Activated CD4-positive, alpha-beta T cell treated with anti-CD3 and anti-CD28 coated beads, Interleukin-2, amount 10 ng/mL, durations not matched to agents 7 days and 5 days (primary cell): ENCODE data around the gene CAMSAP1. TPM values are rescaled to one million over a fixed set of nuclear protein-coding genes. Genes with fewer than 3 reads are reported as not detected.

Source experiments
- CTCF ChIA-PET: fragments of 350-600 bp; sonication (Branson Sonifier 250); formaldehyde crosslinking; loops from one replicate; lab custom pipeline; 2021; ENCODE audit warnings: antibody characterized with exemption; lab: Charles Lee
- POLR2A ChIA-PET: fragments of 350-600 bp; sonication (Branson Sonifier 250); formaldehyde crosslinking; loops from one replicate; lab custom pipeline; 2021; ENCODE audit warnings: antibody characterized with exemption; lab: Charles Lee
- DNase-seq: peaks from one replicate; pipeline ENCODE4 v3.0.0-alpha.2; 2020
- H3K27ac Mint-ChIP-seq: one replicate; pipeline ENCODE4 v1.8.0; 2021; ENCODE audit warnings: mild to moderate bottlenecking, moderate library complexity, mixed read lengths
- H3K27me3 Mint-ChIP-seq: one replicate; pipeline ENCODE4 v1.8.0; 2021; ENCODE audit warnings: mixed read lengths
- H3K36me3 Mint-ChIP-seq: one replicate; pipeline ENCODE4 v1.8.0; 2021; ENCODE audit warnings: low read depth, mixed read lengths
- H3K4me1 Mint-ChIP-seq: one replicate; pipeline ENCODE4 v1.8.0; 2021; ENCODE audit warnings: mixed read lengths
- H3K4me3 Mint-ChIP-seq: one replicate; pipeline ENCODE4 v1.8.0; 2021; ENCODE audit warnings: mild to moderate bottlenecking, moderate library complexity, mixed read lengths
- H3K9me3 Mint-ChIP-seq: one replicate; pipeline ENCODE4 v1.8.0; 2021; ENCODE audit warnings: mixed read lengths
- total RNA-seq, 2 experiments: library from RNA; stranded (reverse); gene quantifications; one replicate each; pipeline ENCODE4 v1.2.3, GENCODE V29; 2021

Gene CAMSAP1
- total RNA-seq, 2 experiments from 2014 or later: 20.4 to 22.7 TPM

- peaks cover 12% of the 10 kb centered on the region for H3K9me3 Mint-ChIP-seq
- H3K27ac Mint-ChIP-seq: no peak overlapping the region
- H3K27me3 Mint-ChIP-seq: no peaks in the 10 kb centered on the region
- no peak overlapping the region for H3K4me3 Mint-ChIP-seq
- ChIA-PET CTCF (no interaction called here), POLR2A (no interaction called here)
- H3K4me1 Mint-ChIP-seq: no peaks in the 10 kb centered on the region
- no peaks in the 10 kb centered on the region for H3K36me3 Mint-ChIP-seq
- no peak for DNase-seq
Observed at GRCh38 chr9:135764731-135765130, 142.6 kb downstream of the CAMSAP1 start.

DNA sequence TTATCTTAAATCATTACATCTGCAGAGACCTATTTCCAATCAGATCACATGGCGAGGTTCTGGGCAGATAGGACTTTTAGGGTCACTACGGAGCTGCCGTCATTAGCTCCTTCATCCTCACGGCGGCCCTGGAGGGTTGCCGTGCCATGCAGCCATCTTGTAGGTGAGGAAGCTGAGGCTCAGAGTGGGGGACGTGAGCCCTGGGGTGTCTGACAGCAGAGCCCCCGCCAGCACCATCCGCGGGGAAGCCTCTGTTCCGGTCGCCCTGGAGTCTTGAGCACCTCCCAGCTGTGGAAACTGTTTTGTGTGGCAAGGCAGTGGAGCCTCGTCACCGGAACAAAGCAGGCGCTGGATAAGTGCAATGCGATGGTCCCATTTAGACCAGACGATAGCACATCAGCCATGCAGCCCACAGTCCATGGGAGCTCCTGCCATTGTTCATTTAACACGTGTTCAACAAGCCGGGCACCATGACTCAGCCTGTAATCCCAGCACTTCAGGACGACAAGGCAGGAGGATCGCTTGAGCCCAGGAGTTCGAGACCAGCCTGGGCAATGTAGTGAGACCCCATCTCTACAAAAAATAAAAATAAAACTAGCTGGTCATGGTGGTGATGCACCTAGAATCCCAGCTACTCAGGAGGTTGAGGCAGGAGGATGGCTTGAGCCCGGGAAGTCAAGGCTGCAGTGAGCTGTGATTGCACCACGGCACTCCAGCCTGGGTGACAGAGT lies 143.5 kb downstream of the CAMSAP1 start:
- H3K27ac Mint-ChIP-seq: no peak overlapping the region
- ChIA-PET CTCF (interaction anchor here (0.5 kb wide), 1 partner anchor 135 kb away, joined by 3 read pairs; no protein-coding TSS in a partner anchor), POLR2A (no interaction called here)
- no peaks in the 10 kb centered on the region for H3K36me3 Mint-ChIP-seq
- H3K4me3 Mint-ChIP-seq: no peak overlapping the region
- no peaks in the 10 kb centered on the region for H3K27me3 Mint-ChIP-seq
- H3K9me3 Mint-ChIP-seq: peaks cover 12% of the 10 kb centered on the region
- DNase-seq: no peak
- H3K4me1 Mint-ChIP-seq: no peaks in the 10 kb centered on the region

GRCh38 chr9:135762921-135763320 lies 144.4 kb downstream of the CAMSAP1 start:
- Mint-ChIP-seq H3K4me1 (no peaks in the 10 kb centered on the region), H3K36me3 (no peaks in the 10 kb centered on the region), H3K9me3 (peaks cover 12% of the 10 kb centered on the region), H3K27me3 (no peaks in the 10 kb centered on the region), H3K27ac (no peak overlapping the region), H3K4me3 (no peak overlapping the region)
- DNase-seq: no peak
- ChIA-PET POLR2A (no interaction called here), CTCF (no interaction called here)

DNA sequence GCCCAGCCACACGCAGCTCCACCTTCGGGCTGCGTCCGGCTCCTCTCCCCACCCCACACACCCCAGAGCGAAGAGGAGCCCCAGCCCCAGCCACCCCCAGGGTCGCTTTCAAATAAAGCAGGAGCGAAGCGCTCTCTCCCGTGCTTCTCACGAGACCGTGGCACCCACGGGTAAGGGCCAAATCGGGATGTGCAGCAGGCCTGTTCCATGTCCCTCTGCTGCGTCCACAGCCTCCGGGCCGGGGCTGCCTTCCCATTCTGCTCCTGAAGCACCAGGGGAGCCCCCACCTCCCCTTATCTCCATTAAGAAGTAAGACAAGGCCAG lies 145.5 kb downstream of the CAMSAP1 start:
- H3K9me3 Mint-ChIP-seq: peaks cover 12% of the 10 kb centered on the region
- H3K36me3 Mint-ChIP-seq: no peaks in the 10 kb centered on the region
- ChIA-PET CTCF (no interaction called here), POLR2A (no interaction called here)
- no peaks in the 10 kb centered on the region for H3K4me1 Mint-ChIP-seq
- DNase-seq: no peak
- H3K4me3 Mint-ChIP-seq: no peak overlapping the region
- no peaks in the 10 kb centered on the region for H3K27me3 Mint-ChIP-seq
- H3K27ac Mint-ChIP-seq: no peak overlapping the region

DNA sequence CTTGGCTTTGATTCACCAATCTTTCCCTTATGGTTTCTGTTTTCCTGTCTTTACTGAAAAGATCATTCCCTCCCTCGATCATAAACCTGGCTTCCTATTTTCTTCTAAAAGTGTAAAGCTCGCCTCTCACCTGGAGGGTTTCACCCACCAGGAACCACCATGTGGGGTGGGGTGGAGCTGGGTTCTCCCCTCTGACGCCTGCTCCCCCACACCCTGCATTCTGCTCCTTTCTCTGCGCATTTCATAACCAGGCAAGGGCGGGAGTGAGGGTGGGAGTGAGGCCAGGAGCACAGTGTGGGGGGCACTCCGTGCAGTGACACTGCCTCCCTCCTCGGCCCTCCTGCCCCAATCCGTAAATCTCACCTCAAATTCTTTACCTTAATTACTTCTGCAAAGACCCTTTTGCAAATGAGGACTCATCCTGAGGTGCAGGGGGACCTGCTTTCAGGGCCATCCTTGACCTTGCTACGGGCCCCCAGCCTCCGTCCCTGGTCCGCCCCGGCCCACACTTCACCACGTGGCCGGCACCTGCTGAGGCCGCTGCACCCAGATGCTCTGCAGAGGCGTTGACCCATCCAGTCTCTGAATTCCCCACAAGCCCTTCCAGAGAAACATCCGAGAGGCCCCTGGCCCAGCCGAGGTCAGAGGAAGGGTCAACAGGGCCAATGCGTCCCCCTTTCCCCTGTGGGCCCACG lies 146.0 kb downstream of the CAMSAP1 start:
- Mint-ChIP-seq H3K27me3 (no peaks in the 10 kb centered on the region), H3K9me3 (peaks cover 8% of the 10 kb centered on the region), H3K36me3 (no peaks in the 10 kb centered on the region), H3K4me3 (no peak overlapping the region), H3K4me1 (no peaks in the 10 kb centered on the region), H3K27ac (no peak overlapping the region)
- ChIA-PET CTCF (no interaction called here), POLR2A (no interaction called here)
- no peak for DNase-seq

- Mint-ChIP-seq H3K36me3 (no peaks in the 10 kb centered on the region), H3K4me1 (no peaks in the 10 kb centered on the region), H3K9me3 (peaks cover 2% of the 10 kb centered on the region), H3K27me3 (no peaks in the 10 kb centered on the region), H3K27ac (no peak overlapping the region), H3K4me3 (no peak overlapping the region)
- CTCF ChIA-PET: no interaction called here
- POLR2A ChIA-PET: no interaction called here
- DNase-seq: no peak
Observed at GRCh38 chr9:135760465-135760864, 146.9 kb downstream of the CAMSAP1 start.

DNA sequence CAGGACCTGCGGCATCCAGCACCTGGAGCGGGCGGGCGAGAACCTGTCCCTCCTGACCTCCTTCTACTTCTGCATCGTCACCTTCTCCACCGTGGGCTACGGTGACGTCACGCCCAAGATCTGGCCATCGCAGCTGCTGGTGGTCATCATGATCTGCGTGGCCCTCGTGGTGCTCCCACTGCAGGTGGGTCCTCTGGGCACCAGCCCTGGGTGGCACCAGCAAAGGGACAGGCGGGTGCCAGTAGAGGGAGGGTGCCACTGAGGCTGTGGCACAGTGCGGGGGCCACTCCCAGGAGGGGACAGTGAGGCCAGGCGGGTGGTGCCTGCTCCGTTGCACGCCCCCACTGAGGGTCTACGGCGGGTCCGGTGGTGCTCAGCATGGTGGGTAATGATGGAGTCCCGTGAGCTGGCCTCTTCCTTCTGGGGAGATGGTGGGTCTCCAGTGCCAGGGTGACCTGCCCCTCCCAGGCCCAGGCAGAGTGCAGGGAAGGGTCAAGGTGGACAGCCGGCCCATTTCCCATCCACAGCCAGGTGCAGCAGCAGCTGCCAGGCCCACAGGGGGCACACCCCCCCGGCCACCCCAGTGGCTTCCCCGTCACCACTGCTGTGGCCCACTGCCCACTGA lies 147.6 kb downstream of the CAMSAP1 start:
- Mint-ChIP-seq H3K4me1 (no peaks in the 10 kb centered on the region), H3K27me3 (no peaks in the 10 kb centered on the region), H3K27ac (no peak overlapping the region), H3K9me3 (peaks cover under 1% of the 10 kb centered on the region), H3K4me3 (no peak overlapping the region), H3K36me3 (no peaks in the 10 kb centered on the region)
- POLR2A ChIA-PET: no interaction called here
- DNase-seq: no peak
- CTCF ChIA-PET: interaction anchor here (0.9 kb wide), 1 partner anchor 8 kb away, joined by 3 read pairs; no protein-coding TSS in a partner anchor

GRCh38 chr9:135758870-135759269 lies 148.5 kb downstream of the CAMSAP1 start:
- Mint-ChIP-seq H3K4me1 (no peaks in the 10 kb centered on the region), H3K27me3 (no peaks in the 10 kb centered on the region), H3K9me3 (no peaks in the 10 kb centered on the region), H3K36me3 (no peaks in the 10 kb centered on the region), H3K4me3 (no peak overlapping the region), H3K27ac (no peak overlapping the region)
- no peak for DNase-seq
- POLR2A ChIA-PET: no interaction called here
- CTCF ChIA-PET: interaction anchor here (0.9 kb wide), 1 partner anchor 9 kb away, joined by 3 read pairs; no protein-coding TSS in a partner anchor

Other genes with a start within 250 kb of the CAMSAP1 start
- gene LCN9, start 244.2 kb downstream of the CAMSAP1 start, total RNA-seq: not detected
- not detected for gene SOHLH1, start 208.1 kb downstream of the CAMSAP1 start, total RNA-seq
- gene KCNT1, start 205.4 kb downstream of the CAMSAP1 start, total RNA-seq: under 1 TPM in 1 of 2 experiments, not detected in 1; 0.08 TPM
- gene UBAC1, start 53.8 kb upstream of the CAMSAP1 start, total RNA-seq: 10 to 100 TPM; 29.7 to 32.6 TPM
- gene NACC2, start 187.7 kb upstream of the CAMSAP1 start, total RNA-seq: 1 to 10 TPM; 4.1 to 4.4 TPM
- 10 to 100 TPM; 50.2 to 56.4 TPM for gene TMEM250, start 211.3 kb upstream of the CAMSAP1 start, total RNA-seq